ENCODE results near the gene MIPOL1. TPM values are rescaled to one million over a fixed set of nuclear protein-coding genes. Genes with fewer than 3 reads are reported as not detected.

Gene MIPOL1
- total and polyA plus RNA-seq, 3 donors from 2014 or later: 9.0 to 38.8 (median 31.6) TPM

DNA sequence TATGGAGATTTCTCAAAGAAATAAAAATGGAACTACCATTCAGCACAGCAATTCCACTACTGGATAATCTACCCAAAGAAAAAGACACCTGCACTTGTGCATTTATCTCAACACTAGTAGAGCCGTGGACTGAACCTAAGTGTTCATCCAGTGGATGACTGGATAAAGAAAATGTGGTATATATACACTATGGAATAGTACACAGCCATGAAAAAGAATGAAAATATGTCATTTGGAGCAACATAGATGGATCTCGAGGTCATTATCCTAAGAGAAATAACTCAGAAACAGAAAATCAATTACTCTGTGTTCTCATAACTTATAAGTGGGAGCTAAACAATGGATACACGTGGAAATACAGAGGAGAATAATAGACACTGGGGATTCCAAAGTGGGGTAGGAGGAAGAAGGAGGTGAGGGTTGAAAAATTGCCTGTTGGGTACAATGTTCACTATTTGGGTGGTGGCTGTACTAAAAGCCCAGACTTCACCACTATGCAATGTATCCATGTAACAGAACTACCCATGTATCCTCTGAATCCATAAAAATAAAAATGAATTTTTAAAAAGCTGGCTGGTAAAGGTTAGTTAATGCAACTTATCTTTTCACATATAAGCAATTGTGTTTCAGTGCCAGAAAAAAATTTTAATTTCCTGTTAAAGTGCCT, 266.6 kb downstream of the MIPOL1 start:
- DNase-seq: no peak
- no peaks in the 10 kb centered on the region for H3K27me3 ChIP-seq
- H3K9me3 ChIP-seq: no peaks in the 10 kb centered on the region
- TF ChIP-seq POLR2A (IDR thresholded peaks at IDR 0.05): no peak
- H3K36me3 ChIP-seq (ENCODE audit: low read depth, missing control alignments): no peaks in the 10 kb centered on the region
- WGBS, 2 donors: 90 to 92% methylated on average over 3 of the region's 3 CpGs
- H3K4me1 ChIP-seq: no peaks in the 10 kb centered on the region
- no peak overlapping the region for H3K4me3 ChIP-seq
- H3K27ac ChIP-seq: no peak overlapping the region
- intact Hi-C loops (cut with DNase I; ENCODE audit: low total_unique reads): no loop called here

DNA sequence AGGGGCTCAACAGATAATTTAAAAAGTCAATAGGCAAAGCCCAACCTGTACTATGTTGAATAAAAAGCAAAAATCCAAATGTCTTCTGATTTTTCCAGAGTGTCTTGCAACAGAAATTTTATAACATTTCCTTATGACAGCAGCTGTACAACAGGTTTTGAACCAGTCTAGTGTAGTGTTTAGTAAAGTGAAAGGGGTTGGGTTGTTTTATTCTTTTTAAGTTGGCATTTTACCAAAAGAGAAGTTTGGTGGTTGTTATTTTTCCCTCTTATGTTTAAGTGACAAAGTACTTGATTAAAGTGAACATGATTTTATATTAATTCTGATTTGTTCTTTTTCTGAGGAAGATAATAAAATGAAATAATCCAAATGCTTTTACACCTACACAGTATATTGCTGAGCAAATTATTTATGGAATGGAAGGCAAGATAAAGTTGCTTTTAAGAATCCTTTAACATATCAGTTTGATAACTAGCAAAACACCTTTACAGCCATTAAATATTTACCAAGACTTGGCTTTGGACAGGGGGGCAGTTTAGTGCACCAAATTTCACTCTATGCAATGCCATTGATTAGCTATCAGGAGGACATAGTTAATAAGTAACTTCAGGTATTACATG, 268.4 kb downstream of the MIPOL1 start:
- Histone ChIP-seq H3K36me3 (ENCODE audit: low read depth, missing control alignments) (no peaks in the 10 kb centered on the region), H3K27me3 (no peaks in the 10 kb centered on the region), H3K27ac (no peak overlapping the region), H3K4me1 (no peaks in the 10 kb centered on the region), H3K4me3 (no peak overlapping the region), H3K9me3 (no peaks in the 10 kb centered on the region)
- intact Hi-C loops (cut with DNase I; ENCODE audit: low total_unique reads): no loop called here
- DNase-seq: no peak
- TF ChIP-seq POLR2A (IDR thresholded peaks at IDR 0.05): no peak
- TF ChIP-seq, protein P1, sequence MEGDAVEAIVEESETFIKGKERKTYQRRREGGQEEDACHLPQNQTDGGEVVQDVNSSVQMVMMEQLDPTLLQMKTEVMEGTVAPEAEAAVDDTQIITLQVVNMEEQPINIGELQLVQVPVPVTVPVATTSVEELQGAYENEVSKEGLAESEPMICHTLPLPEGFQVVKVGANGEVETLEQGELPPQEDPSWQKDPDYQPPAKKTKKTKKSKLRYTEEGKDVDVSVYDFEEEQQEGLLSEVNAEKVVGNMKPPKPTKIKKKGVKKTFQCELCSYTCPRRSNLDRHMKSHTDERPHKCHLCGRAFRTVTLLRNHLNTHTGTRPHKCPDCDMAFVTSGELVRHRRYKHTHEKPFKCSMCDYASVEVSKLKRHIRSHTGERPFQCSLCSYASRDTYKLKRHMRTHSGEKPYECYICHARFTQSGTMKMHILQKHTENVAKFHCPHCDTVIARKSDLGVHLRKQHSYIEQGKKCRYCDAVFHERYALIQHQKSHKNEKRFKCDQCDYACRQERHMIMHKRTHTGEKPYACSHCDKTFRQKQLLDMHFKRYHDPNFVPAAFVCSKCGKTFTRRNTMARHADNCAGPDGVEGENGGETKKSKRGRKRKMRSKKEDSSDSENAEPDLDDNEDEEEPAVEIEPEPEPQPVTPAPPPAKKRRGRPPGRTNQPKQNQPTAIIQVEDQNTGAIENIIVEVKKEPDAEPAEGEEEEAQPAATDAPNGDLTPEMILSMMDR (IDR thresholded peaks at IDR 0.05): no peak

DNA sequence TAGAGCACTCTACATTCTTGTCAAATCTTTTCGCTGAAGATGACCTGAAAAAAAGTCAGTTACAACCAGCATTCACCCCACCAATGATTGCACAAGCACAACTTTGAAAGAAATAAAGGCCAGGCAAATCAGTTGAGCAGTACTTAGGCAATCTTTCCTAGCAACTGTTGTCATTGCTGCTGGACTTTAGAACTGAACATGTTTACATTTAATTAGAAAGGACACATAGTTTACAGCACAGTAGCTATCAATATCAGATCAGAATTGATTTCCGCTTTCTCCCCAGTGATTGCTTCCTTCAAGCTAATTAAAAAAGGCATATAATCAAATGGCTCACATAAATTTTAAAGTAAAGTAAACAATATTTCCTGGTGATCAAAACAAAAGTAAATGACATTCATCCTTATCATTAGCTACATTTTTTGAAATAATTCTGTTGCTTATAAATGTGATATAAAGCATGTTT, 268.9 kb downstream of the MIPOL1 start:
- no peaks in the 10 kb centered on the region for H3K9me3 ChIP-seq
- WGBS, 2 donors: 84 to 85% methylated on average over 2 of the region's 2 CpGs
- H3K36me3 ChIP-seq (ENCODE audit: low read depth, missing control alignments): no peaks in the 10 kb centered on the region
- no peak for DNase-seq
- intact Hi-C loops (cut with DNase I; ENCODE audit: low total_unique reads): no loop called here
- no peak overlapping the region for H3K27ac ChIP-seq
- no peak overlapping the region for H3K4me3 ChIP-seq
- no peaks in the 10 kb centered on the region for H3K4me1 ChIP-seq
- TF ChIP-seq, protein P1 (IDR thresholded peaks at IDR 0.05): no peak
- TF ChIP-seq POLR2A (IDR thresholded peaks at IDR 0.05): no peak
- no peaks in the 10 kb centered on the region for H3K27me3 ChIP-seq

DNA sequence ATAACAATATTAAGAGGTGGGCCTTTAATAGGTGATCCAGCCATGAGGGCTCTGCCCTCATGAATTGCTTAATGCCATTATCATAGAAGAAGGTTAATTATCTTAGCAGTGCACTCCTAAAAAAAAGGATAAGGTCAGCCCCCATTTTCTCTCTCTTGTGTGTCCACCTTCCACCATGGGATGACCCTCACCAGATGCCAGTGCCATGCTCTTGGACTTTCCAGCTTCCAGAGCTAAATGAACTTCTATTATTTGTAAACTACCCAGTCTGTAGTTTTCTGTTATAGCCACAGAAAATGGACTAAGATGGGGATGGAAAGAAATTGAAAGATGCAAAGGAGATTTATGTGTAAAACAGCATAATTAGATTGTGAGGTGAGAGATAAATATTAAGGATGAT, 271.9 kb downstream of the MIPOL1 start:
- TF ChIP-seq POLR2A (IDR thresholded peaks at IDR 0.05): no peak
- TF ChIP-seq, protein P1 (IDR thresholded peaks at IDR 0.05): no peak

DNA sequence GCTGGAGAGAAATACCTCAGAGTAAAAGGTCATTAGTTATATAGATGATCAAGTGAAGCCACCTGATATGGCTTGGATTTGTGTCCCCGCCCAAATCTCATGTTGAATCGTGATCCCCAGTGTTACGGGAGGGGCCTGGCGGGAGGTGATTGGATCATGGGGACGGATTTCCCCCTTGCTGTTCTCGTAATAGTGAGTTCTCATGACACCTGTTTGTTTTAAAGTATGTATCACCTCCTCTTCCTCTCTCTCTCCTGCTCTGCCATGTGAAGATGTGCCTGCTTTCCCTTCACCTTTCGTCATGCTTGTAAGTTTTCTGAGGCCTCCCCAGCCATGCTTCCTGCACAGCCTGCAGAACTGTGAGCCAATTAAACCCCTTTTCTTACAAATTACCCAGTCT, 272.5 kb downstream of the MIPOL1 start:
- Histone ChIP-seq H3K27ac (no peak overlapping the region), H3K9me3 (no peaks in the 10 kb centered on the region), H3K4me1 (no peaks in the 10 kb centered on the region), H3K36me3 (ENCODE audit: low read depth, missing control alignments) (no peaks in the 10 kb centered on the region), H3K27me3 (no peaks in the 10 kb centered on the region), H3K4me3 (no peak overlapping the region)
- TF ChIP-seq POLR2A (IDR thresholded peaks at IDR 0.05): no peak
- TF ChIP-seq, protein P1 (IDR thresholded peaks at IDR 0.05): no peak
- intact Hi-C loops (cut with DNase I; ENCODE audit: low total_unique reads): no loop called here
- WGBS, 2 donors: 93 to 97% methylated on average over 7 of the region's 7 CpGs
- no peak for DNase-seq

More for the DNA sequence above, 271.9 kb downstream of the MIPOL1 start:
- no peaks in the 10 kb centered on the region for H3K27me3 ChIP-seq
- H3K4me1 ChIP-seq: no peaks in the 10 kb centered on the region
- no peak overlapping the region for H3K4me3 ChIP-seq
- intact Hi-C loops (cut with DNase I; ENCODE audit: low total_unique reads): no loop called here
- no peak overlapping the region for H3K27ac ChIP-seq
- no peaks in the 10 kb centered on the region for H3K9me3 ChIP-seq
- H3K36me3 ChIP-seq (ENCODE audit: low read depth, missing control alignments): no peaks in the 10 kb centered on the region
- no peak for DNase-seq
